IPS-18c (cell line): ENCODE data around the gene MED31.
"Not testable (repeated sequence)": the region's sequence is repeated elsewhere in the genome, so short reads cannot be mapped to it uniquely, and the experiment has no call there.

Experiments used
- H3K4me3 ChIP-seq: 2 replicates; pipeline ENCODE4 v1.7.0; 2013; ENCODE audit warnings: low read depth, mild to moderate bottlenecking, low read length, moderate library complexity; ENCODE audit not compliant: insufficient read depth
- H3K9me3 ChIP-seq: one replicate; pipeline ENCODE4 v1.6.1; 2013; ENCODE audit warnings: mild to moderate bottlenecking, low read length, moderate library complexity; ENCODE audit not compliant: control insufficient read depth, insufficient read depth

Gene MED31

GRCh38 chr17:6661464-6661848, 10.1 kb upstream of the MED31 start:
- Histone ChIP-seq H3K9me3 (no peaks in the 10 kb centered on the region), H3K4me3 (no peak overlapping the region)

- no peaks in the 10 kb centered on the region for H3K9me3 ChIP-seq
- H3K4me3 ChIP-seq = no peak overlapping the region
Measured at GRCh38 chr17:6660805-6661463, 9.5 kb upstream of the MED31 start.

GRCh38 chr17:6660101-6660500, 8.7 kb upstream of the MED31 start:
- Histone ChIP-seq H3K9me3 (no peaks in the 10 kb centered on the region), H3K4me3 (no peak overlapping the region)

GRCh38 chr17:6658411-6658810, 7.0 kb upstream of the MED31 start:
- H3K4me3 ChIP-seq, H3K9me3 ChIP-seq: not testable (repeated sequence)

GRCh38 chr17:6657633-6658287, 6.4 kb upstream of the MED31 start:
- Histone ChIP-seq H3K4me3 (peak overlapping the region; percentile 49), H3K9me3 (no peaks in the 10 kb centered on the region)

GRCh38 chr17:6656797-6657632, 5.6 kb upstream of the MED31 start:
- peak overlapping the region; percentile 49 for H3K4me3 ChIP-seq
- not testable (repeated sequence) for H3K9me3 ChIP-seq

GRCh38 chr17:6655732-6656361, 4.4 kb upstream of the MED31 start:
- H3K9me3 ChIP-seq = not testable (repeated sequence)
- H3K4me3 ChIP-seq = peak overlapping the region; percentile 30

GRCh38 chr17:6654841-6655731, 3.7 kb upstream of the MED31 start:
- Histone ChIP-seq H3K9me3 (no peaks in the 10 kb centered on the region), H3K4me3 (peak overlapping the region; percentile 30)

- Histone ChIP-seq H3K4me3 (peak overlapping the region; percentile 80), H3K9me3 (no peaks in the 10 kb centered on the region)
Measured at GRCh38 chr17:6651919-6652452, 581 bp upstream of the MED31 start.

- Histone ChIP-seq H3K9me3 (no peaks in the 10 kb centered on the region), H3K4me3 (no peak overlapping the region)
Measured at GRCh38 chr17:6648181-6648580, 3.2 kb downstream of the MED31 start.

- no peak overlapping the region for H3K4me3 ChIP-seq
- H3K9me3 ChIP-seq = no peaks in the 10 kb centered on the region
Measured at GRCh38 chr17:6643451-6644125, 7.8 kb downstream of the MED31 start.

- Histone ChIP-seq H3K4me3 (no peak overlapping the region), H3K9me3 (no peaks in the 10 kb centered on the region)
Measured at GRCh38 chr17:6642592-6642991, 8.8 kb downstream of the MED31 start.

- Histone ChIP-seq H3K9me3 (no peaks in the 10 kb centered on the region), H3K4me3 (peak overlapping the region; percentile 79)
Measured at GRCh38 chr17:6641247-6641863, 10.1 kb downstream of the MED31 start.

- no peaks in the 10 kb centered on the region for H3K9me3 ChIP-seq
- H3K4me3 ChIP-seq = peak within 1 kb of the TSS; percentile 79
Measured at GRCh38 chr17:6640536-6641246, 10.7 kb downstream of the MED31 start, which contains the start of the genes KIAA0753 and TXNDC17. Gene KIAA0753 (minus strand): TSS chr17:6640711. CDS start chr17:6635103, 5,608 bp downstream. Gene TXNDC17 (plus strand): TSS chr17:6641060. CDS start chr17:6641083, 23 bp downstream.
